CD4-positive, alpha-beta memory T cell (primary cell): ENCODE results near the gene KATNBL1. TPM values are rescaled to one million over a fixed set of nuclear protein-coding genes. Genes with fewer than 3 reads are reported as not detected.
"Not testable (repeated sequence)": the region's sequence is repeated elsewhere in the genome, so short reads cannot be mapped to it uniquely, and the experiment has no call there.

Experiments used
- CTCF ChIA-PET: fragments of 350-600 bp; sonication (Branson Sonifier 250); formaldehyde crosslinking; loops from one replicate; lab custom pipeline; 2021; ENCODE audit warnings: inconsistent platforms; ENCODE audit not compliant: partially characterized antibody; lab: Charles Lee
- POLR2A ChIA-PET: fragments of 350-600 bp; sonication (Branson Sonifier 250); formaldehyde crosslinking; loops from one replicate; lab custom pipeline; 2021; ENCODE audit not compliant: partially characterized antibody; lab: Charles Lee
- DNase-seq, 5 donors: peaks; one replicate each; pipeline versions ENCODE4 v3.0.0 to v3.0.0-alpha.2; 2020 to 2022; ENCODE audit warnings: mixed read lengths in 1 of 5
- H3K27ac ChIP-seq: one replicate; pipeline ENCODE4 v1.7.0; 2013; ENCODE audit warnings: low read depth, low read length
- H3K27me3 ChIP-seq: 2 replicates; pipeline ENCODE4 v1.7.0; 2013; ENCODE audit warnings: mild to moderate bottlenecking, low read length, moderate library complexity; ENCODE audit not compliant: insufficient read depth
- H3K36me3 ChIP-seq: 2 replicates; pipeline ENCODE4 v1.7.0; 2013; ENCODE audit warnings: mild to moderate bottlenecking, low read length, moderate library complexity; ENCODE audit not compliant: insufficient read depth
- H3K4me1 ChIP-seq: 2 replicates; pipeline ENCODE4 v1.7.0; 2013; ENCODE audit warnings: mild to moderate bottlenecking, low read length, moderate library complexity; ENCODE audit not compliant: insufficient read depth
- H3K4me3 ChIP-seq, 2 donors: one replicate each; pipeline ENCODE4 v1.7.0; 2013; ENCODE audit warnings: low read length in 2 of 2, mild to moderate bottlenecking in 1 of 2
- H3K9me3 ChIP-seq, 2 donors: one replicate each; pipeline ENCODE4 v1.7.0; 2013; ENCODE audit warnings: low read length in 2 of 2, control low read depth in 1 of 2; ENCODE audit not compliant: control insufficient read depth in 1 of 2
- H3K27ac Mint-ChIP-seq, 7 donors: one replicate each; pipeline ENCODE4 v1.8.0; 2020 to 2021; ENCODE audit warnings: mixed read lengths in 7 of 7, mild to moderate bottlenecking in 6 of 7, inconsistent platforms in 3 of 7, moderate library complexity in 3 of 7
- H3K27me3 Mint-ChIP-seq, 2 donors: one replicate each; pipeline ENCODE4 v1.8.0; 2020 to 2021; ENCODE audit warnings: mixed read lengths in 2 of 2
- H3K36me3 Mint-ChIP-seq, 2 donors: one replicate each; pipeline ENCODE4 v1.8.0; 2020 to 2021; ENCODE audit warnings: mixed read lengths in 2 of 2, inconsistent platforms in 1 of 2, mild to moderate bottlenecking in 1 of 2
- H3K4me1 Mint-ChIP-seq, 4 donors: one replicate each; pipeline ENCODE4 v1.8.0; 2020 to 2021; ENCODE audit warnings: mixed read lengths in 4 of 4, mild to moderate bottlenecking in 1 of 4
- H3K4me3 Mint-ChIP-seq, 8 donors: one replicate each; pipeline ENCODE4 v1.8.0; 2020 to 2021; ENCODE audit warnings: mixed read lengths in 8 of 8, mild to moderate bottlenecking in 7 of 8, moderate library complexity in 6 of 8, inconsistent platforms in 3 of 8
- H3K9me3 Mint-ChIP-seq, 8 donors: one replicate each; pipeline ENCODE4 v1.8.0; 2020 to 2021; ENCODE audit warnings: mixed read lengths in 8 of 8, mild to moderate bottlenecking in 5 of 8, inconsistent platforms in 3 of 8, moderate library complexity in 1 of 8
- intact Hi-C: fragments of 100-400 bp; cut with micrococcal nuclease; formaldehyde crosslinking; loops from one replicate; pipeline ENCODE4 v1.15.1; 2023
- polyA plus RNA-seq, 2 donors: library from polyadenylated mRNA; unstranded; fragments of 300-500 nt; fragmentation: Illumina TruSeq; gene quantifications; one replicate each; pipeline ENCODE4 v1.2.3, GENCODE V29; 2021
- total RNA-seq, 2 experiments: library from RNA; stranded (reverse); gene quantifications; one replicate each; pipeline ENCODE4 v1.2.3, GENCODE V29; 2021

Gene KATNBL1
- total and polyA plus RNA-seq, 4 experiments from 2014 or later, result 34.7 to 45.8 (median 37.1) TPM

GRCh38 chr15:34122771-34123183, 87.1 kb downstream of the KATNBL1 start:
- H3K4me3 Mint-ChIP-seq, result no peak overlapping the region
- intact Hi-C loops, result no loop called here
- no peaks in the 10 kb centered on the region for H3K4me1 Mint-ChIP-seq
- no peak overlapping the region for H3K4me3 ChIP-seq
- H3K36me3 ChIP-seq, result no peaks in the 10 kb centered on the region
- H3K27me3 Mint-ChIP-seq, result peaks cover 6 to 16% of the 10 kb centered on the region in 2 donors
- H3K9me3 Mint-ChIP-seq, result peaks cover 0 to 6% (median 0%) of the 10 kb centered on the region in 8 donors
- ChIA-PET CTCF (interaction anchor here (0.5 to 0.8 kb wide), 2 partner anchors 12 to 60 kb away, joined by 3 read pairs; no protein-coding TSS in a partner anchor), POLR2A (no interaction called here)
- no peak overlapping the region for H3K27ac ChIP-seq
- no peaks in the 10 kb centered on the region for H3K4me1 ChIP-seq
- no peaks in the 10 kb centered on the region for H3K9me3 ChIP-seq
- no peaks in the 10 kb centered on the region for H3K27me3 ChIP-seq
- no peak overlapping the region for H3K27ac Mint-ChIP-seq
- no peaks in the 10 kb centered on the region for H3K36me3 Mint-ChIP-seq
- DNase-seq, result no peak

- H3K4me3 ChIP-seq, H3K4me1 ChIP-seq, H3K27ac ChIP-seq, H3K27me3 ChIP-seq, H3K36me3 ChIP-seq, H3K9me3 Mint-ChIP-seq, H3K4me1 Mint-ChIP-seq, DNase-seq, CTCF ChIA-PET, H3K36me3 Mint-ChIP-seq, POLR2A ChIA-PET, H3K4me3 Mint-ChIP-seq, intact Hi-C loops, H3K9me3 ChIP-seq, H3K27ac Mint-ChIP-seq: not testable (repeated sequence)
- peaks cover 10 to 20% of the 10 kb centered on the region in 2 donors for H3K27me3 Mint-ChIP-seq
Observed at GRCh38 chr15:34121786-34122185, 88.1 kb downstream of the KATNBL1 start.

- H3K36me3 Mint-ChIP-seq, H3K27me3 ChIP-seq, H3K9me3 Mint-ChIP-seq, CTCF ChIA-PET, H3K9me3 ChIP-seq, H3K4me1 Mint-ChIP-seq, H3K27ac Mint-ChIP-seq, intact Hi-C loops, H3K4me3 Mint-ChIP-seq, H3K27ac ChIP-seq, H3K4me3 ChIP-seq, H3K36me3 ChIP-seq, DNase-seq, H3K4me1 ChIP-seq, POLR2A ChIA-PET: not testable (repeated sequence)
- peaks cover 10 to 20% of the 10 kb centered on the region in 2 donors for H3K27me3 Mint-ChIP-seq
Observed at GRCh38 chr15:34120420-34120819, 89.5 kb downstream of the KATNBL1 start.

- H3K36me3 ChIP-seq, result no peaks in the 10 kb centered on the region
- ChIA-PET POLR2A (no interaction called here), CTCF (interaction anchor here (0.8 kb wide), 1 partner anchor 9 kb away, joined by 3 read pairs; no protein-coding TSS in a partner anchor)
- H3K27ac ChIP-seq, result no peak overlapping the region
- H3K36me3 Mint-ChIP-seq, result no peaks in the 10 kb centered on the region
- H3K27me3 Mint-ChIP-seq, result peaks cover 11 to 20% of the 10 kb centered on the region in 2 donors
- H3K9me3 Mint-ChIP-seq, result peaks cover 0 to 6% (median 0%) of the 10 kb centered on the region in 8 donors
- no peaks in the 10 kb centered on the region for H3K9me3 ChIP-seq
- no peak overlapping the region for H3K27ac Mint-ChIP-seq
- no peak for DNase-seq
- no peaks in the 10 kb centered on the region for H3K4me1 Mint-ChIP-seq
- H3K4me3 ChIP-seq, result no peak overlapping the region
- peaks cover 7% of the 10 kb centered on the region for H3K27me3 ChIP-seq
- H3K4me3 Mint-ChIP-seq, result no peak overlapping the region
- H3K4me1 ChIP-seq, result no peaks in the 10 kb centered on the region
- intact Hi-C loops, result no loop called here
Observed at GRCh38 chr15:34119291-34119690, 90.6 kb downstream of the KATNBL1 start.

- Mint-ChIP-seq H3K36me3 (no peaks in the 10 kb centered on the region), H3K9me3 (peaks cover 0 to 6% (median 0%) of the 10 kb centered on the region in 8 donors), H3K27me3 (peaks cover 10 to 15% of the 10 kb centered on the region in 2 donors), H3K4me3 (no peak overlapping the region), H3K27ac (peak overlapping the region in 1 of 7 donors; percentile 29), H3K4me1 (no peaks in the 10 kb centered on the region)
- no peak for DNase-seq
- Histone ChIP-seq H3K9me3 (no peaks in the 10 kb centered on the region), H3K4me1 (no peaks in the 10 kb centered on the region), H3K4me3 (no peak overlapping the region), H3K27me3 (peaks cover 7% of the 10 kb centered on the region), H3K36me3 (no peaks in the 10 kb centered on the region), H3K27ac (no peak overlapping the region)
- ChIA-PET POLR2A (no interaction called here), CTCF (no interaction called here)
- intact Hi-C loops, result no loop called here
Observed at GRCh38 chr15:34116620-34117019, 93.3 kb downstream of the KATNBL1 start.

GRCh38 chr15:34114739-34115138, 95.2 kb downstream of the KATNBL1 start:
- Histone ChIP-seq H3K27me3 (peaks cover 7% of the 10 kb centered on the region), H3K4me1 (no peaks in the 10 kb centered on the region), H3K27ac (no peak overlapping the region), H3K4me3 (no peak overlapping the region), H3K9me3 (no peaks in the 10 kb centered on the region), H3K36me3 (no peaks in the 10 kb centered on the region)
- Mint-ChIP-seq H3K4me3 (no peak overlapping the region), H3K9me3 (no peaks in the 10 kb centered on the region), H3K36me3 (no peaks in the 10 kb centered on the region), H3K27me3 (peaks cover 4 to 8% of the 10 kb centered on the region in 2 donors), H3K4me1 (peaks cover 0 to 3% (median 0%) of the 10 kb centered on the region in 4 donors), H3K27ac (no peak overlapping the region)
- POLR2A ChIA-PET, result no interaction called here
- intact Hi-C loops, result no loop called here
- CTCF ChIA-PET, result no interaction called here
- no peak for DNase-seq

- H3K9me3 Mint-ChIP-seq, result no peaks in the 10 kb centered on the region
- intact Hi-C loops, result no loop called here
- peaks cover 0 to 3% (median 0%) of the 10 kb centered on the region in 4 donors for H3K4me1 Mint-ChIP-seq
- H3K4me3 Mint-ChIP-seq, result no peak overlapping the region
- no peaks in the 10 kb centered on the region for H3K9me3 ChIP-seq
- ChIA-PET CTCF (no interaction called here), POLR2A (no interaction called here)
- peaks cover 4 to 8% of the 10 kb centered on the region in 2 donors for H3K27me3 Mint-ChIP-seq
- no peaks in the 10 kb centered on the region for H3K36me3 Mint-ChIP-seq
- DNase-seq, result no peak
- H3K27me3 ChIP-seq, result peaks cover 7% of the 10 kb centered on the region
- no peaks in the 10 kb centered on the region for H3K4me1 ChIP-seq
- H3K27ac Mint-ChIP-seq, result no peak overlapping the region
- H3K27ac ChIP-seq, result no peak overlapping the region
- H3K4me3 ChIP-seq, result no peak overlapping the region
- H3K36me3 ChIP-seq, result no peaks in the 10 kb centered on the region
Observed at GRCh38 chr15:34114215-34114614, 95.7 kb downstream of the KATNBL1 start.
